T-helper 17 cell (primary cell): ENCODE measurements around the gene EDC3. TPM values are rescaled to one million over a fixed set of nuclear protein-coding genes. Genes with fewer than 3 reads are reported as not detected.

ENCODE experiments used
- ATAC-seq: fragments of 150-1000 bp; cut with Tn5 transposase; 2 replicates; pipeline ENCODE4 v1.10.0; 2021; ENCODE audit warnings: mild to moderate bottlenecking, moderate library complexity
- DNase-seq, 3 donors: peaks; one replicate each; pipeline versions ENCODE4 v3.0.0 to v3.0.0-alpha.2; 2020 to 2021
- H3K9me3 ChIP-seq: one replicate; pipeline ENCODE4 v1.7.0; 2013; ENCODE audit warnings: low read length, mild to moderate bottlenecking; ENCODE audit not compliant: control insufficient read depth, poor library complexity, severe bottlenecking
- H3K27ac Mint-ChIP-seq: one replicate; pipeline ENCODE4 v1.8.0; 2022; ENCODE audit warnings: mild to moderate bottlenecking, moderate library complexity, mixed read lengths
- H3K27me3 Mint-ChIP-seq: one replicate; pipeline ENCODE4 v1.8.0; 2022; ENCODE audit warnings: mixed read lengths
- H3K36me3 Mint-ChIP-seq: one replicate; pipeline ENCODE4 v1.8.0; 2022; ENCODE audit warnings: low read depth, mixed read lengths
- H3K4me1 Mint-ChIP-seq: one replicate; pipeline ENCODE4 v1.8.0; 2022; ENCODE audit warnings: mild to moderate bottlenecking, mixed read lengths
- H3K4me3 Mint-ChIP-seq: one replicate; pipeline ENCODE4 v1.8.0; 2022; ENCODE audit warnings: mild to moderate bottlenecking, moderate library complexity, mixed read lengths
- total RNA-seq, 4 donors: library from RNA in 2 of 4; stranded (reverse) in 2 of 4; gene quantifications; one replicate each; pipeline ENCODE4 v1.2.3 and lab custom pipeline; 2022 to 2026

The EDC3 gene
- total RNA-seq, 2 donors from 2014 or later, result 18.1 to 24.0 TPM

DNA sequence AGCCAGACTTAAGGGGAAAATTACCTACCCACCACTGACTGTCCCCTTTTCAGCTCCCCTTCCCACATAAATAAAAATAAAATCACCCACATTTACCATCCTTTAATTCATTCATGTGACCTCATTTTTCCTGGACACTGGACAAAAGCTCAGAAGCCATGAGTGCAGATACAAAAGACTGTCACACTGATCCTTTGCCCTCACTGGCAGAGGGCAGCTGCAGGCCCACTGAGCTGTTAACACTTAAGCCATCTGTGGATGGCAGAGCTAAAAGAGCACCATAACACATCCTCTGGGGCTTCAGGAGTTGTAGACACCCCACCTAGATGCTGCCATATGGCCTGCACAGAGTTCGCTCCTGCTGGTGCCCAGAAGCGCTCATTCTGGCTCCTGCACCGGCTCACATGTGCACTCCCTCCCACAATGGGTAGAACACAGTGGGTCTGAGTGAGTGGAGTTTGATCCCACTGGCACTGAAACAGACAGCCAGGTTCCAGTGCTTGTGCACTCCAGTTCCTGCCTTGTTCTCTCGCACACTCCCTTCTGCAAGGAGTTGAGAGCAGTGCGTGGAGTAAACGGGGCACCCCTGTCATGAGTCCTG, 38.8 kb downstream of the EDC3 start:
- H3K4me3 Mint-ChIP-seq, result no peak overlapping the region
- no peaks in the 10 kb centered on the region for H3K27me3 Mint-ChIP-seq

DNA sequence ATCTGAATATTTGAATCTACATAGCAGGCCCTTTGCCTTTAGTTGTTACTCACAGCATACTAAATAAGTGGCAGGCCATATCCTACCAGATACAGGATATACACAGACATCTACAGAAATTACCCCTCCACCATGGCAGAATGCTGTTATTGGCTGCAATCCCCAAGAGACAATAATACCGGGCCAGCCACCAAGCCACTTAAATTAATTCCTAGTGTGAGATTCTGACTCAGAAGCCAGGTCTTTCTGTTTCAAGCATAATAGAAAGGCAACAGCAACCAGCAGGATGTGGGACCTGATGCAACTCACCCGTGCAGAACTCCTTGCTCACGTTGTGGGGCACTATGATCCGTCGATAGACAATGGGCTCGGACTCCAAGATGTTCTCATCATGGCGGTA, 40.4 kb downstream of the EDC3 start:
- Mint-ChIP-seq H3K4me3 (no peak overlapping the region), H3K4me1 (peaks cover 5% of the 10 kb centered on the region), H3K27me3 (no peaks in the 10 kb centered on the region), H3K27ac (no peak overlapping the region), H3K36me3 (no peaks in the 10 kb centered on the region)
- ATAC-seq, result no peak
- no peaks in the 10 kb centered on the region for H3K9me3 ChIP-seq
- DNase-seq, result no peak

More for the DNA sequence above, 38.8 kb downstream of the EDC3 start:
- Mint-ChIP-seq H3K27ac (no peak overlapping the region), H3K4me1 (peaks cover 8% of the 10 kb centered on the region), H3K36me3 (no peaks in the 10 kb centered on the region)
- no peak for DNase-seq
- H3K9me3 ChIP-seq, result no peaks in the 10 kb centered on the region
- no peak for ATAC-seq

DNA sequence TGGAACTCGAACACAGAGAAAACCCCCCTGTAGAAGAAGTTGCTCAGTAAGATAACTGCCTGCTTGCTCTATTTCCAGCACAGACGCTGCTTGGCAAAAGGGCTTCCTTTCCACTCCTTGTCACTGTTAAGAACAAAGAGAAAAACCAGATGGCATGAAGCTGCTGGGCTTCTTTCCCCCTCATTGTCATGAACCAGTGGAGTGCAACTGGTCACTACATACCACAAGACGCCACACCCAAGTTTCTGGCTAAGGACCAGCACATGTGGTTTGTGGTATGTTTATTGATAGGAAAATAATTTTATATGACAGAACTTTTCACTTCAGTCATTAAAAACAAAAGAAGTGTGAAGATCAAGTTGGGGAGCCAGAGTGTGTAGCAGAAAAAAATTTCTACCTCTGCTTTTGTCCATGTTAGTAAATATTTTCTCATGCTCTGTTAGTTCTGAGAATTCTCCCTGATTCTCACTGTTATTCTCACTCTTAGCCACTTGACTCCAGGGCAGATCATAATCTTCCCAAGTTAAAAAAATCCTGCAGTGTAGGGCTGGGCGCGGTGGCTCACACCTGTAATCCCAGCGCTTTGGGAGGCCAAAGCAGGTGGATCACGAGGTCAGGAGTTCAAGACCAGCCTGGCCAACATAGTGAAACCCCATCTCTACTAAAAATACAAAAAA, 42.3 kb downstream of the EDC3 start:
- peak overlapping the region; percentile 67 for H3K27ac Mint-ChIP-seq
- H3K4me3 Mint-ChIP-seq, result no peak overlapping the region

DNA sequence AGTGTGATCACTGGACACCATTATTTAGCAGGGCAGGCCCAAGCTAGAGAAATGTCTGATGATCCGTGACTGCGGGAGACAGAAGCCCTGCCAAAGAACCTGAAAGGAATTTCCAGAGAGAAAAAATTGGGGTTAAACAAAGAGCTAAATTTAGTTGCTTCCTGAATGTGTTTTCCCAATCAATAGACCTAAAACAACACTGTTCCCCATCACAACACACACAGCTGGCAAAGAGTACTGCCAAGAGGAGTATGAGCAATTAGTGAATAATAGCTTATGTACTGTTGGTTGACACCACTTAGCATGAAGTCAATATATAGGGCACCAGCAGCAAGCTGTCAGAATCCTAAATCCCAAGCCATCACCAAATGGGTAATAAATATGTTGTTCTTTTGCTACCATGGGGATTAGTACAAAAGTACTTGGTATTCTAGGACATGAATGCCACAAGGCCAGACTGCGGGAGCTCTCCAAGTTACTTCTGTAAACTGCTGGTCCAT, 44.5 kb downstream of the EDC3 start:
- DNase-seq (no peak), ATAC-seq (no peak)
- no peak overlapping the region for H3K27ac Mint-ChIP-seq
- no peaks in the 10 kb centered on the region for H3K27me3 Mint-ChIP-seq
- no peak overlapping the region for H3K4me3 Mint-ChIP-seq
- no peaks in the 10 kb centered on the region for H3K9me3 ChIP-seq
- H3K36me3 Mint-ChIP-seq, result no peaks in the 10 kb centered on the region
- peaks cover 17% of the 10 kb centered on the region for H3K4me1 Mint-ChIP-seq

More for the DNA sequence above, 42.3 kb downstream of the EDC3 start:
- no peaks in the 10 kb centered on the region for H3K36me3 Mint-ChIP-seq
- no peak for DNase-seq
- H3K27me3 Mint-ChIP-seq, result no peaks in the 10 kb centered on the region
- peaks cover 14% of the 10 kb centered on the region for H3K4me1 Mint-ChIP-seq
- no peak for ATAC-seq
- H3K9me3 ChIP-seq, result no peaks in the 10 kb centered on the region

DNA sequence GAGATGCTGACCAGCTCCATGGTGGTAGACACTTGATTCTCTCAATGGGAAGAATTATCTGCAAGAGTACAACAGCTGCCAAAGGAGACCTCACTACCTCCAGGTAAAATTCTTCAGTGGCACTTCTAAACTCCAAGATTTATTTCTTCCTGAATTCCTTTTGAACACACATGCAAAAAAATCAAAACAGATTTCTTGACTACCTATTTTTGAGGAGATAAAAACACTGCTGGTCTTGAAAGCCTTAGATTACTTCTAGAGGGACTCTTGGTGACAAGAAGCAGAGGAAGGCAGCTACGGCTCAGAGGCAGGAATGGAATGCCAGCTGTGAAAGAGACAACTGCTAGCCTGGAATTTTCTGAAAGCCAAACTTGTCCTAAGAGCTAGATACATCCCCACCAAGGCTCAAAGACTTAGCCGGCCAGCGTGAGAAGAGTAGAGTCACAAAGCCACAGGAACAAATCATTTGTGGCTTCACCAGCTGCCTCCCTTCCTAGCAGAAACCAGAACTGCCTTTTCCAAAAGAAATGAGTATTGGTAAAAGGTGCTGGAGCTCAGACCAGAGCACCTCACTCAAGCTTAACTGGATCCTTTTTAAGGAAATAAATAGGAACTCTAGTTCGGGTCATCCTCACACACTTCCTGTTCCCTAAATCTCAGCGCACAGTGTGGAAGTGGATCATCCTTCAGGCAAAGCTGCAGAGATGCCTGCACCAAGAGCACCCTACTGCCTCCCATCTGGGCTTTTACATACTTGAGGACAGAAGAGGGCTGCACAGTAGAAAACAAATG, 47.6 kb downstream of the EDC3 start:
- peaks cover 23% of the 10 kb centered on the region for H3K4me1 Mint-ChIP-seq
- ATAC-seq, result no peak

DNA sequence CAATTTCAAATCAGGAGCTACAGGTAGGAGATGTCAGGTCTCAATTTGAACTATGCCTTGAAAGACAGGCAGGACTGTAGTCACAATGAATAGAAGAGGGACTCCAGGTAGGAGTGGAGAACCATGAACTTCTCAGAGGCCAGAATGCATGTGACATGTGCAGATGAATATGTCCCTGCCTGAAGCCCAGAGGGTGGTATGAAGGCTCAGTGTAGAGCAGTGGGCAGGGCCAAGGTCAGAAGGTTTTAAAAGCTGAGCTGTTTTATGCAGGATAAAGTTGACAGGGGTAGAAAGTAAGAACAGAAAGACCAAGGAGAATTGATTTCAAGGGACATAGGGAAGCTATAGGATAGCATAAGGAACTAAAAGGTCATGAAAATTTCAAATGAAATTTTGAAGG, 49.3 kb downstream of the EDC3 start:
- Mint-ChIP-seq H3K4me3 (no peak overlapping the region), H3K27ac (peak overlapping the region; percentile 14), H3K4me1 (peaks cover 23% of the 10 kb centered on the region), H3K36me3 (no peaks in the 10 kb centered on the region), H3K27me3 (no peaks in the 10 kb centered on the region)
- H3K9me3 ChIP-seq, result no peaks in the 10 kb centered on the region
- ATAC-seq (no peak), DNase-seq (no peak)

More for the DNA sequence above, 47.6 kb downstream of the EDC3 start:
- H3K36me3 Mint-ChIP-seq, result no peaks in the 10 kb centered on the region
- no peak overlapping the region for H3K4me3 Mint-ChIP-seq
- no peaks in the 10 kb centered on the region for H3K9me3 ChIP-seq
- H3K27ac Mint-ChIP-seq, result no peak overlapping the region
- no peak for DNase-seq
- H3K27me3 Mint-ChIP-seq, result no peaks in the 10 kb centered on the region

DNA sequence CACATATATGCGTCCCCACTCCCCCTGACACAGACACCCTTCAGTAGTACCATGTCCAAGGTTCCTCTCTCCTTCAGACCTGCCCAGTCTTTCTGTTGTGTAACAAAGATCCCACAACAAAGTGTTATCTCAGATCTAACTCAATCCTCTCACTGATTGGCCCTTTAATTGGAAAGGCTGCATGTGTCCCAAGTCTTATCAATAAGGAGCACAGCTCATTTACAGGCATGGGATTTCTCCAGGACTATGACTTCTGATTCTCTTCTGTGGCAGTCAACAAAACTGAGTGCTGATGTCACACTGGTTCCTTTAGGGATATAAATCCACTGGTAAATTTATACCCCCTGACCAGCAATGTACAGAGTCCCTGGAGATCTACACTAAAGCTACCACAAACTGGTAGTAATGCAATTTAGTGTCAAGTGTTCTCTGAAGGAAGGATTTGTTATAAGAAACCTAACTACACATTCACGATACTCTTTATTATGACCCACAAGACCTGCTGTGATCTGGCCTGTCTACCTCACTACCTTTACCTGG, 52.1 kb downstream of the EDC3 start:
- ATAC-seq, result no peak
- Mint-ChIP-seq H3K4me3 (no peak overlapping the region), H3K27ac (peak overlapping the region; percentile 53), H3K27me3 (no peaks in the 10 kb centered on the region), H3K36me3 (peaks cover under 1% of the 10 kb centered on the region), H3K4me1 (peaks cover 16% of the 10 kb centered on the region)
- no peaks in the 10 kb centered on the region for H3K9me3 ChIP-seq
- no peak for DNase-seq

DNA sequence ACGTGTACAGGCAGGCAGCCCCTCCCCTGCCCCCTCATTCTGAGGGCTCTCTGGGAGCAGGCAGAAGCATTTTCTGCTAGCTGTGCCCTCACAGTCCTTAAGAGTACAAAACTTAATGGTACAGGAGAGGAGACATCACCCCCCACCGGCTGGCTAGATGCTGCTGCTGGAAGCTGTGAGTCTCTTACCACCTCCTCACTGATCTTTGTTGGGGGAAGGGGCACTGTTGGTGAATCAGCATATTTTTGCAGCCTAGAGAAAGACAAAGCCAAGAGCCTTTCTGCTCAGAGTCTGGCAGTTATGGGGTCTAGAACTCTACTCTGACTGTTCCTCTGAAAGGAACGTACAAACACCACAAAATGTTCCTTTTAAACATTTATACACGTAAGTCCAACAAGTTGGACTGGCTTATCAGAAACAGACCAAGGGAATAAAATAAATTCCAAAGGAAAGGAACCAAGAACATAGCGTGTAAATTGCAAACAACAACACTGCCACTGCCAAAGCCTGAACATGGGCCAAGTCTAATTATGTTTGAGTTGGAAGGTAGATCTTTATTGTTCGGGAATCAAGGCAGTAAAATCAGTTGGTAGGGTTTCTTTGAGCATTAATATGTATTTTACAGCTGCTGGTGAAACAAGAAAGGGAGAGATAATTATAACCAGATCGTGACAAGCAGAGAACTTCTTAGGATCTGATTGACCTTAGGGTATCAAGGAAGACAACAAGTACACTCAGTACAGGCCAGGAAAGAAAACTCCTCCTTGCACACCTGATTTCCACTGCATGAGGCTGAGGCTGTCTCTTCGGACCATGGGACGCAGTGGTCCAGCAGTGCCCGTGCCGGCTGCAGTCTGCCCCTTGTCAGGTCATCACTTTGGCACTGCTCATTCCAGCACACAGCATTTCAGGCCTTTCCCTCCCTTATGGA, 52.8 kb downstream of the EDC3 start:
- H3K9me3 ChIP-seq, result no peaks in the 10 kb centered on the region
- peak overlapping the region; percentile 53 for H3K27ac Mint-ChIP-seq
- no peak for ATAC-seq
- no peak overlapping the region for H3K4me3 Mint-ChIP-seq
- no peak for DNase-seq
- H3K4me1 Mint-ChIP-seq, result peaks cover 16% of the 10 kb centered on the region
- no peaks in the 10 kb centered on the region for H3K27me3 Mint-ChIP-seq
- peaks cover 5% of the 10 kb centered on the region for H3K36me3 Mint-ChIP-seq

DNA sequence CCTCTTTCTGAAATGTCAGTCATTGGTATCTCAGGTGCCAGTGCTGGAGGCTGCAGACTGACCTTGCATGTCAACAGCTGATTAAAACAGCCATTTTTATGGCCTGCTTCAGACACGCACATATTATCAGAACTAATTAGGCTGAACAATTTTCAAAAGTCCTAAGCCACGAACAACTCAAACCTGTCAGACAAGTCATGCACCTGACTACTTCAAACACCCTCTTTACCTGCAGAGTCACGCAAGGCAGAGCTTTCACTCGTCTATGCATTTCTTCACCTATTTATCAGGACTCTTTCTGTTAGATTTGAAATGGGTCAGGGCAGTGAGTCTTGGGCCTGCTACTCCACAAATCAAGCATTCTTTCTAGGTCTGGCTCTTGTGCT, 53.5 kb downstream of the EDC3 start:
- no peak for DNase-seq
- H3K4me3 Mint-ChIP-seq, result no peak overlapping the region
- no peak for ATAC-seq
- peaks cover 6% of the 10 kb centered on the region for H3K36me3 Mint-ChIP-seq
- peak overlapping the region; percentile 56 for H3K27ac Mint-ChIP-seq
- no peaks in the 10 kb centered on the region for H3K9me3 ChIP-seq
- H3K27me3 Mint-ChIP-seq, result no peaks in the 10 kb centered on the region
- peaks cover 17% of the 10 kb centered on the region for H3K4me1 Mint-ChIP-seq

DNA sequence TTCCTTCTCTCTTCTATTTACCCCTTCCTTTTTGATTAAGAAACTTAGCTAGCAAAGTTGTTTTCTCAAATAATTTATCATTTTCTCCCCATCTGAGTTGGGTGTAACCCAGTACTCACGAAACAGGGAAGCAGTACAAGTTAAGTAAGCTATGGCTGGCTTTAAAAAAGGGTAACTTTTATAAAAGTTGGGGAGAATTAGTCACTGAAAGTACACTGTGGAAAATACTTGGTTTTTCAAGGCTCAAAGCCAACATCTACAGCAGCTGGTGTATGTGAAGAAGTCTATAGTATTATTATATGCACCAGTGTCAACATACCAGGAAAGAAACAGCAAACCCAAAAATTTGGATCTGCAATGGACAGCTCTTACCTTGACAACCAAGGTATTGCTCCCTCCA, 54.7 kb downstream of the EDC3 start:
- H3K4me1 Mint-ChIP-seq, result peaks cover 13% of the 10 kb centered on the region
- H3K27ac Mint-ChIP-seq, result peak overlapping the region; percentile 56
- DNase-seq (no peak), ATAC-seq (no peak)
- H3K36me3 Mint-ChIP-seq, result peaks cover 8% of the 10 kb centered on the region
- no peaks in the 10 kb centered on the region for H3K27me3 Mint-ChIP-seq
- H3K9me3 ChIP-seq, result no peaks in the 10 kb centered on the region
- H3K4me3 Mint-ChIP-seq, result no peak overlapping the region

DNA sequence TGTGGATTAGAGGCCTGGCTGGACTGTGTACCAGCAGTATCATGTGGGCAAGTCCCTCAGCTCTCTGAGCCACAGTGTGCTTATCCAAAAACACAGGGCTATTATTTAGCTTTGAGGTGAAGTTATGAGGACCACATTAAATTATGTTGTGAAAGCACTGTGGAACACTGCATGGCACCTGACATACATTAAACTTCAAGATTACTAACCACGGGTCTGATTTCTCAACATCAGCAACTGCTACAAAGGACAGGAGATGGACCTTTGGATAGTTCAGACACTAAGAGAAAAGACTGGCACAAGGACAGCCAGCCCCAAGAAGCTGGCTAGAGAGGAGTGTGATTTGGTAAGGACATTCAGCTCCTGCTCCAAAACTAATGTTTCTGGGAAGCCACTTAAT, 58.8 kb downstream of the EDC3 start:
- H3K27ac Mint-ChIP-seq, result peak overlapping the region; percentile 9
- ATAC-seq (no peak), DNase-seq (no peak)
- no peaks in the 10 kb centered on the region for H3K9me3 ChIP-seq
- peaks cover 23% of the 10 kb centered on the region for H3K36me3 Mint-ChIP-seq
- peaks cover 19% of the 10 kb centered on the region for H3K4me1 Mint-ChIP-seq
- H3K4me3 Mint-ChIP-seq, result no peak overlapping the region
- H3K27me3 Mint-ChIP-seq, result no peaks in the 10 kb centered on the region

DNA sequence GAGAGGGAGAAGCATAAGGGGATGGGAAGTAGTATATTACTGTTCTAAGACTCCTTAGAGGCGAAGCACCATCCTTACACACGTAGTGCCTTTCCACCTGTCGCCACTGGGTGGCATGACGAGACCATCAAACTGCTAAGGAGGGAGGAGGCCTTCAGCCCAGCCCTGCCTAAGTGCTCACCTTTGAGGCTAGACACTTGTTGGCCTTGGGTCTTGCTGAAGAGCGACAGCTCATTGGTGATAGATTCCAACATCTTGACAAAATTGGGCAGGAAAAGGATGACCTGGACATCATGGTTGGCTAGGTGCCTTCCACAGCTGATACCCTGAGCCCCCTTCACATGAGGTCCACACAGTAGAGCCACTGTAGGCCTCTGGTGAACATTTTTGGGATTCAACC, 60.6 kb downstream of the EDC3 start:
- peaks cover 23% of the 10 kb centered on the region for H3K36me3 Mint-ChIP-seq
- H3K9me3 ChIP-seq, result no peaks in the 10 kb centered on the region
- H3K27ac Mint-ChIP-seq, result no peak overlapping the region
- peaks cover 20% of the 10 kb centered on the region for H3K4me1 Mint-ChIP-seq
- peak; percentile 88 for ATAC-seq
- H3K4me3 Mint-ChIP-seq, result no peak overlapping the region
- no peaks in the 10 kb centered on the region for H3K27me3 Mint-ChIP-seq
- peak; percentile 47 to 67 (median 54) for DNase-seq
